Smooth muscle cell (in vitro differentiated cells): ENCODE measurements around the gene HPSE. TPM values are rescaled to one million over a fixed set of nuclear protein-coding genes. Genes with fewer than 3 reads are reported as not detected.
"Not testable (repeated sequence)": the region's sequence is repeated elsewhere in the genome, so short reads cannot be mapped to it uniquely, and the experiment has no call there.

Experiments used
- DNase-seq: peaks from one replicate; lab custom pipeline; 2025; ENCODE audit not compliant: unreplicated experiment; lab: John Stamatoyannopoulos, UW
- H2AFZ ChIP-seq: fragments of 200-600 bp; sonication (generic); 2 replicates; pipeline ENCODE4 v1.6.0; 2016; ENCODE audit warnings: antibody characterized with exemption, low read depth, mild to moderate bottlenecking
- H3F3A ChIP-seq: fragments of 200-600 bp; sonication (generic); 2 replicates; pipeline ENCODE4 v1.6.0; 2017; ENCODE audit warnings: antibody characterized with exemption, low read depth
- H3K27ac ChIP-seq: fragments of 200-600 bp; sonication (generic); 2 replicates; pipeline ENCODE4 v1.5.1; 2016; ENCODE audit warnings: low read depth, mild to moderate bottlenecking
- H3K27me3 ChIP-seq: fragments of 200-600 bp; sonication (generic); 2 replicates; pipeline ENCODE4 v1.6.1; 2016; ENCODE audit warnings: low read depth, mild to moderate bottlenecking
- H3K36me3 ChIP-seq: fragments of 200-600 bp; sonication (generic); 2 replicates; pipeline ENCODE4 v1.5.1; 2016; ENCODE audit warnings: low read depth
- H3K4me1 ChIP-seq: fragments of 200-600 bp; sonication (generic); 2 replicates; pipeline ENCODE4 v1.5.1; 2016; ENCODE audit warnings: low read depth
- H3K4me2 ChIP-seq: fragments of 200-600 bp; sonication (generic); 2 replicates; pipeline ENCODE4 v1.6.0; 2016; ENCODE audit warnings: mild to moderate bottlenecking
- H3K4me3 ChIP-seq: fragments of 200-600 bp; sonication (generic); 2 replicates; pipeline ENCODE4 v1.5.1; 2016; ENCODE audit warnings: mild to moderate bottlenecking
- H3K79me2 ChIP-seq: fragments of 200-600 bp; sonication (generic); 2 replicates; pipeline ENCODE4 v1.6.0; 2016; ENCODE audit warnings: low read depth, mild to moderate bottlenecking
- H3K9ac ChIP-seq: fragments of 200-600 bp; sonication (generic); 2 replicates; pipeline ENCODE4 v1.6.0; 2016; ENCODE audit warnings: low read depth
- H3K9me3 ChIP-seq: fragments of 200-600 bp; sonication (generic); replicated peaks from 2 replicates; pipeline ENCODE4 v1.5.1; 2016; ENCODE audit warnings: low read depth
- H4K20me1 ChIP-seq: fragments of 200-600 bp; sonication (generic); 2 replicates; pipeline ENCODE4 v1.6.0; 2016; ENCODE audit warnings: low read depth
- WGBS: methylation state at CpG from one replicate; pipeline ENCODE4 v1.1.7; 2016; ENCODE audit warnings: low lambda C conversion rate; 5-methylcytosine and 5-hydroxymethylcytosine counted together
- polyA plus RNA-seq: library from polyadenylated mRNA; unstranded; fragments of >200 nt; fragmentation: Nextera tagmentation; extraction: Ambion mirVana; gene quantifications from 2 replicates; pipeline ENCODE4 v1.2.1, GENCODE V29; 2016
- total RNA-seq: library from RNA; depleted of rRNA; stranded (reverse); fragments of >200 nt; gene quantifications from 2 replicates; pipeline ENCODE4 v1.2.3, GENCODE V29; 2014
- TF ChIP-seq, protein P1 (sequence below): fragments of 200-600 bp; sonication (generic); IDR thresholded peaks from 2 replicates; pipeline ENCODE4 v1.5.1; 2017; ENCODE audit warnings: borderline replicate concordance, mild to moderate bottlenecking, antibody characterized with exemption; ENCODE audit not compliant: insufficient read depth, poor library complexity, severe bottlenecking

Gene HPSE
- total and polyA plus RNA-seq, 2 experiments from 2014 or later, result 0.50 to 1.3 TPM

DNA sequence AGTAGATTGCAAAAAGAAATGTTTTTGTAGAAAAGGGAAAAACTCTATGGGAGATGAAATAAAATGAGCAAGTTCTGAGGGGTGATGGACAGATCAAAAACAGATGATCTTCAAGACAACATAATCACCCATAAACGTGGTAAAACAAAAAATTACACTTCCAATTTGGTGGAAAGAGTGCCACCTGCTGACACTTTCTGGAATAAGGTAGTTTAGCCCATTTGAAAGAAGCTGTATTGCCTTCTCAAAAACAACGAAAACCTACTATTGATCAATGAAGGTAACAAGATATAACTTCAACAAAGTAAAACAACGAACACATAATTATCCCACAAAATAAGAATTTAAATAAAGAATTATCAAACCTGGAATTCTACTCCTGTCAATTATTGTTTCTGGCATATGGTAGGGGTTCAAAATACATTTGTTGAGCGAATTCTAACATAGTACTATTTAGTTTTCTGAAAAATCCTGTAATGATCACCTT lies 52.6 kb downstream of the HPSE start:
- H3K27me3 ChIP-seq, result no peaks in the 10 kb centered on the region
- no peaks in the 10 kb centered on the region for H3K36me3 ChIP-seq
- no peaks in the 10 kb centered on the region for H3K9me3 ChIP-seq
- peaks cover 3% of the 10 kb centered on the region for H3K4me1 ChIP-seq
- 37% methylated on average over 4 of the region's 4 CpGs for WGBS
- H3K9ac ChIP-seq, result no peak overlapping the region
- H3K4me2 ChIP-seq, result no peak overlapping the region
- no peaks in the 10 kb centered on the region for H3K79me2 ChIP-seq
- DNase-seq, result no peak
- H3F3A ChIP-seq, result no peaks in the 10 kb centered on the region
- H2AFZ ChIP-seq, result no peak overlapping the region
- H4K20me1 ChIP-seq, result no peaks in the 10 kb centered on the region
- no peak overlapping the region for H3K27ac ChIP-seq
- no peak overlapping the region for H3K4me3 ChIP-seq
- TF ChIP-seq, protein P1, sequence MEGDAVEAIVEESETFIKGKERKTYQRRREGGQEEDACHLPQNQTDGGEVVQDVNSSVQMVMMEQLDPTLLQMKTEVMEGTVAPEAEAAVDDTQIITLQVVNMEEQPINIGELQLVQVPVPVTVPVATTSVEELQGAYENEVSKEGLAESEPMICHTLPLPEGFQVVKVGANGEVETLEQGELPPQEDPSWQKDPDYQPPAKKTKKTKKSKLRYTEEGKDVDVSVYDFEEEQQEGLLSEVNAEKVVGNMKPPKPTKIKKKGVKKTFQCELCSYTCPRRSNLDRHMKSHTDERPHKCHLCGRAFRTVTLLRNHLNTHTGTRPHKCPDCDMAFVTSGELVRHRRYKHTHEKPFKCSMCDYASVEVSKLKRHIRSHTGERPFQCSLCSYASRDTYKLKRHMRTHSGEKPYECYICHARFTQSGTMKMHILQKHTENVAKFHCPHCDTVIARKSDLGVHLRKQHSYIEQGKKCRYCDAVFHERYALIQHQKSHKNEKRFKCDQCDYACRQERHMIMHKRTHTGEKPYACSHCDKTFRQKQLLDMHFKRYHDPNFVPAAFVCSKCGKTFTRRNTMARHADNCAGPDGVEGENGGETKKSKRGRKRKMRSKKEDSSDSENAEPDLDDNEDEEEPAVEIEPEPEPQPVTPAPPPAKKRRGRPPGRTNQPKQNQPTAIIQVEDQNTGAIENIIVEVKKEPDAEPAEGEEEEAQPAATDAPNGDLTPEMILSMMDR, result peak; percentile 61

DNA sequence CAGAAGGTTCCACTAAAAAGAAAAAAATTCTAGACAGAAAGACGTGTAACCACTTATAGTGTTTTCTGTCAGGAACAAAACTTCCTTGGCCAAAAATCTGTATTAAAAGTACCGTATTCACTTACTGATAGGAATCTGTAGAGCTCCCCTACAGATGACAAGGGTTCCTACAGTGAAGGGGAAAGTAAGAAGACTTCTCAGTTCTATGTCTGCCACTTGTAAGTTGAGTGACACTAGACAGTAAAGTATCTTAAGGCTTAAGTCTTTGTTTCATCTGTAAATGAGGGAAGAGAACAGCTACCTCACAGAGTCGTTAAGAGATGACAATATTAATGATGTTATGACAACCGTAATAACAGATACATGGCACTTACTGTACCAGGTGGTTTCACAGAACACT lies 53.3 kb downstream of the HPSE start:
- Histone ChIP-seq H3K4me2 (no peak overlapping the region), H3K4me3 (no peak overlapping the region), H3K4me1 (peaks cover 3% of the 10 kb centered on the region), H2AFZ (no peak overlapping the region), H3F3A (no peaks in the 10 kb centered on the region), H3K36me3 (no peaks in the 10 kb centered on the region), H3K27me3 (no peaks in the 10 kb centered on the region), H4K20me1 (no peaks in the 10 kb centered on the region), H3K9me3 (no peaks in the 10 kb centered on the region), H3K9ac (no peak overlapping the region), H3K79me2 (no peaks in the 10 kb centered on the region), H3K27ac (no peak overlapping the region)
- TF ChIP-seq, protein P1, result no peak
- 71% methylated on average over 4 of the region's 4 CpGs for WGBS
- no peak for DNase-seq

DNA sequence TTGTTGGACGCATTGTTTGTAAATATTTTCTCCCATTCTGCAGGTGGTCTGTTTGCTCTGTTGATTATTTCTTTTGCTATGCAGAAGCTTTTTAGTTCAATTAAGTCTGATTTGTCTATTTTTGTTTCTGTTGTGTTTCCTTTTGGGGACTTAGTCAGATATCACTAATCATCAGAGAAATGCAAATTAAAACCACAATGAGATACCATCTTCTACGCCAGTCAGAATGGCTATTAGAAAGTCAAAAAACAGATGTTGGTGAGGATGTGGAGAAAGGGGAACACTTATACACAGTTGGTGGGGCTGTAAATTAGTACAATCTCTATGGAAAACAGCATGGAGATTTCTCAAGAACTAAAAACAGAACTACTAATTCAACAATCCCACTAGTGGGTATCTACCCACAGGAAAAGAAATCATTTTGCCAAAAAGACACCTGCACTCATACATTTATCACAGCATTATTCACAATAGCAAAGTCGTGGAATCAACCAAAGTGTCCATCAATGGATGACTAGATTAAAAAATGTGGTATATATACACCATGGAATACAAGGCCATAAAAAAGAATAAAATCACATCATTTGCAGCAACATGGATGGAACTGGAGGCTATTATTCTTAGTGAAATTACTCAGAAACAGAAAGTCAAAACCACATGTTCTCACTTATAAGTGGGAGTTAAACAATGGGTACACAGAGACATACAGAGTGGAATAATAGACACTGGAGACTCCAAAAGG lies 58.2 kb downstream of the HPSE start:
- H2AFZ ChIP-seq, result no peak overlapping the region
- no peak overlapping the region for H3K9ac ChIP-seq
- no peak for DNase-seq
- H3K9me3 ChIP-seq, result no peaks in the 10 kb centered on the region
- H3K79me2 ChIP-seq, result no peaks in the 10 kb centered on the region
- H3K4me2 ChIP-seq, result no peak overlapping the region
- TF ChIP-seq, protein P1, result no peak
- H3K27me3 ChIP-seq, result no peaks in the 10 kb centered on the region
- no peaks in the 10 kb centered on the region for H3K4me1 ChIP-seq
- H3K4me3 ChIP-seq, result no peak overlapping the region
- 86% methylated on average over 3 of the region's 3 CpGs for WGBS
- H3K27ac ChIP-seq, result no peak overlapping the region
- H3F3A ChIP-seq, result no peaks in the 10 kb centered on the region
- H4K20me1 ChIP-seq, result no peaks in the 10 kb centered on the region
- no peaks in the 10 kb centered on the region for H3K36me3 ChIP-seq

DNA sequence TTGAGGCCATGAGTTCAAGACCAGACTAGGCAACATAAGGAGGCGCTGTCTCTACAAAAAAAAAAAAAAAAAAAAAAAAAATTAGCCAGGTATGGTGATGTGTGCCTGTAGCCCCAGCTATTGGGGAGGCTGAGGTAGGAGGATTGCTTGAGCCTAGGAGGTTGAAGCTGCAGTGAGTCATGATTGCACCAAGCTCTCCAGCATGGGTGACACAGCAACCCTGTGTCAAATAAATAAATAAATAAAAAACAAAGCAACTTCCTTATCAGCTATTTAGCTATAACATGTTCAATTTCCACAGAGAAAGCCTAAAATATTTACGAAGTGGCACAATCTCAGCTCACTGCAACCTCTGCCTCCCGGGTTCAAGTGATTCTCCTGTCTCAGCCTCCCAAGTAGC lies 60.7 kb downstream of the HPSE start:
- not testable (repeated sequence) for H3K9ac ChIP-seq, H3F3A ChIP-seq, H2AFZ ChIP-seq, H3K4me3 ChIP-seq, H3K27ac ChIP-seq, H3K79me2 ChIP-seq, DNase-seq, H3K9me3 ChIP-seq, H4K20me1 ChIP-seq, H3K4me2 ChIP-seq, H3K36me3 ChIP-seq, H3K4me1 ChIP-seq, H3K27me3 ChIP-seq
- 98% methylated on average over 3 of the region's 3 CpGs for WGBS
